CD4-positive, alpha-beta T cell (primary cell): ENCODE data around the gene PGAP3. TPM values are rescaled to one million over a fixed set of nuclear protein-coding genes. Genes with fewer than 3 reads are reported as not detected.

Experiments
- ATAC-seq: fragments of 200-7000 bp; cut with Tn5 transposase; one replicate; pipeline ENCODE4 v1.10.0; 2022; ENCODE audit warnings: mild to moderate bottlenecking; ENCODE audit not compliant: poor library complexity
- CTCF ChIA-PET: fragments of 350-600 bp; sonication (Branson Sonifier 250); formaldehyde crosslinking; loops from one replicate; lab custom pipeline; 2021; ENCODE audit warnings: antibody characterized with exemption, inconsistent platforms; lab: Charles Lee
- POLR2A ChIA-PET: fragments of 350-600 bp; sonication (Branson Sonifier 250); formaldehyde crosslinking; loops from one replicate; lab custom pipeline; 2021; ENCODE audit warnings: antibody characterized with exemption, inconsistent platforms; lab: Charles Lee
- DNase-seq, 14 experiments: peaks; one replicate each; pipeline ENCODE4 v3.0.0-alpha.2; 2013 to 2020; ENCODE audit warnings: mixed read lengths in 2 of 14
- H3K27ac ChIP-seq, 2 donors: one replicate each; pipeline versions ENCODE4 v1.5.1 to v1.7.0; 2013; ENCODE audit warnings: low read length in 2 of 2, low read depth in 1 of 2, mild to moderate bottlenecking in 1 of 2
- H3K27me3 ChIP-seq, 2 experiments: 1 replicate in 1 of 2; 2 replicates in 1 of 2; pipeline versions ENCODE4 v1.6.1 to v1.7.0; 2013; ENCODE audit warnings: low read length in 2 of 2, control low read depth in 1 of 2, mild to moderate bottlenecking in 1 of 2, moderate library complexity in 1 of 2; ENCODE audit not compliant: insufficient read depth in 2 of 2, control insufficient read depth in 1 of 2
- H3K36me3 ChIP-seq: one replicate; pipeline ENCODE4 v1.6.1; 2013; ENCODE audit warnings: low read length, control low read depth; ENCODE audit not compliant: insufficient read depth
- H3K4me1 ChIP-seq: one replicate; pipeline ENCODE4 v1.6.1; 2013; ENCODE audit warnings: low read length, control low read depth; ENCODE audit not compliant: insufficient read depth
- H3K4me3 ChIP-seq: one replicate; pipeline ENCODE4 v1.5.1; 2013; ENCODE audit warnings: mild to moderate bottlenecking, low read length, moderate library complexity
- H3K9me3 ChIP-seq, 2 experiments: 1 replicate in 1 of 2; 2 replicates in 1 of 2; pipeline versions ENCODE4 v1.6.1 to v1.7.0; 2013; ENCODE audit warnings: low read length in 2 of 2, mild to moderate bottlenecking in 2 of 2, control low read depth in 1 of 2, moderate library complexity in 1 of 2; ENCODE audit not compliant: control insufficient read depth in 1 of 2, insufficient read depth in 1 of 2
- H3K27ac Mint-ChIP-seq: one replicate; pipeline ENCODE4 v1.8.0; 2020; ENCODE audit warnings: mixed read lengths
- H3K27me3 Mint-ChIP-seq: one replicate; pipeline ENCODE4 v1.8.0; 2021; ENCODE audit warnings: mixed read lengths
- H3K36me3 Mint-ChIP-seq: one replicate; pipeline ENCODE4 v1.8.0; 2021; ENCODE audit warnings: low read depth, mixed read lengths
- H3K4me1 Mint-ChIP-seq: one replicate; pipeline ENCODE4 v1.8.0; 2021; ENCODE audit warnings: low read depth, mixed read lengths
- H3K4me3 Mint-ChIP-seq: one replicate; pipeline ENCODE4 v1.8.0; 2020; ENCODE audit warnings: mild to moderate bottlenecking, mixed read lengths
- H3K9me3 Mint-ChIP-seq: one replicate; pipeline ENCODE4 v1.8.0; 2020; ENCODE audit warnings: mixed read lengths
- CTCF ChIP-seq: fragments of 200-600 bp; IDR thresholded peaks from one replicate; pipeline ENCODE4 v1.8.0; 2022; ENCODE audit warnings: antibody characterized with exemption, mild to moderate bottlenecking
- intact Hi-C, 2 experiments: fragments of 100-400 bp; cut with DNase I in 1 of 2; cut with micrococcal nuclease in 1 of 2; formaldehyde crosslinking; loops; one replicate each; pipeline versions ENCODE4 v1.15.1 to v1.9.0; 2023 to 2025; cut with DNase I, micrococcal nuclease
- total RNA-seq, 174 experiments: library from RNA in 2 of 174; stranded (reverse) in 2 of 174; gene quantifications; one replicate each; pipeline ENCODE4 v1.2.3 and lab custom pipeline; 2021 to 2026

PGAP3 gene
- total RNA-seq, 2 experiments from 2014 or later = 26.1 to 30.7 TPM

- DNase-seq (no peak), ATAC-seq (no peak)
- Histone ChIP-seq H3K9me3 (no peaks in the 10 kb centered on the region), H3K27me3 (peaks cover 15 to 34% of the 10 kb centered on the region in 2 experiments), H3K4me1 (peaks cover 29% of the 10 kb centered on the region), H3K36me3 (peaks cover 7% of the 10 kb centered on the region), H3K27ac (no peak overlapping the region), H3K4me3 (no peak overlapping the region)
- no peaks in the 10 kb centered on the region for H3K9me3 Mint-ChIP-seq
- H3K36me3 Mint-ChIP-seq = peaks cover 19% of the 10 kb centered on the region
- H3K27me3 Mint-ChIP-seq = peaks cover 30% of the 10 kb centered on the region
- peaks cover 7% of the 10 kb centered on the region for H3K4me1 Mint-ChIP-seq
- no peak for TF ChIP-seq CTCF
- peak overlapping the region; percentile 65 for H3K4me3 Mint-ChIP-seq
- no peak overlapping the region for H3K27ac Mint-ChIP-seq
- POLR2A ChIA-PET = interaction anchor here (0.9 to 2.6 kb wide), 3 partner anchors 12 to 21 kb away, joined by 3 to 10 read pairs (median 3); partner anchors contain the start of gene PGAP3
- CTCF ChIA-PET = interaction anchor here (1.2 to 3.4 kb wide), 5 partner anchors 13 to 292 kb away, joined by 3 to 21 read pairs (median 4); no protein-coding TSS in a partner anchor
- intact Hi-C loops = loop anchor here in 1 of 2 experiments (2.0 to 5.0 kb wide), 2 partner anchors 44 to 86 kb away; no protein-coding TSS in a partner anchor
Measured at GRCh38 chr17:39666601-39667261, 21.1 kb downstream of the PGAP3 start.

GRCh38 chr17:39666231-39666600 is 21.6 kb downstream of the PGAP3 start:
- Mint-ChIP-seq H3K4me3 (no peak overlapping the region), H3K9me3 (no peaks in the 10 kb centered on the region), H3K4me1 (peaks cover 8% of the 10 kb centered on the region), H3K27ac (no peak overlapping the region), H3K36me3 (peaks cover 24% of the 10 kb centered on the region), H3K27me3 (peaks cover 29% of the 10 kb centered on the region)
- peaks cover 15 to 34% of the 10 kb centered on the region in 2 experiments for H3K27me3 ChIP-seq
- peaks cover 28% of the 10 kb centered on the region for H3K4me1 ChIP-seq
- no peak overlapping the region for H3K27ac ChIP-seq
- intact Hi-C loops = loop anchor here in 1 of 2 experiments (2.0 to 5.0 kb wide), 2 partner anchors 43 to 86 kb away; no protein-coding TSS in a partner anchor
- no peak for DNase-seq
- peaks cover 12% of the 10 kb centered on the region for H3K36me3 ChIP-seq
- no peaks in the 10 kb centered on the region for H3K9me3 ChIP-seq
- ATAC-seq = no peak
- no peak overlapping the region for H3K4me3 ChIP-seq
- ChIA-PET CTCF (interaction anchor here (1.2 to 3.4 kb wide), 5 partner anchors 12 to 292 kb away, joined by 3 to 21 read pairs (median 4); no protein-coding TSS in a partner anchor), POLR2A (interaction anchor here (0.9 kb wide), 1 partner anchor 22 kb away, joined by 3 read pairs; the partner anchor contains the start of gene PGAP3)
- no peak for TF ChIP-seq CTCF

GRCh38 chr17:39665642-39666224 is 22.1 kb downstream of the PGAP3 start:
- no peak overlapping the region for H3K27ac ChIP-seq
- intact Hi-C loops = loop anchor here in 1 of 2 experiments (2.0 to 5.0 kb wide), 2 partner anchors 43 to 87 kb away; no protein-coding TSS in a partner anchor
- H3K4me1 ChIP-seq = peaks cover 28% of the 10 kb centered on the region
- Mint-ChIP-seq H3K27ac (no peak overlapping the region), H3K36me3 (peaks cover 28% of the 10 kb centered on the region), H3K9me3 (no peaks in the 10 kb centered on the region), H3K4me1 (peaks cover 11% of the 10 kb centered on the region), H3K4me3 (peak overlapping the region; percentile 45), H3K27me3 (peaks cover 29% of the 10 kb centered on the region)
- no peaks in the 10 kb centered on the region for H3K9me3 ChIP-seq
- ChIA-PET CTCF (interaction anchor here (0.7 to 3.4 kb wide), 5 partner anchors 11 to 293 kb away, joined by 3 to 21 read pairs (median 3); partner anchors contain the start of gene PGAP3), POLR2A (interaction anchor here (1.3 kb wide), 1 partner anchor 44 kb away, joined by 3 read pairs; no protein-coding TSS in a partner anchor)
- ATAC-seq = peak; percentile 38
- peaks cover 17% of the 10 kb centered on the region for H3K36me3 ChIP-seq
- H3K4me3 ChIP-seq = no peak overlapping the region
- H3K27me3 ChIP-seq = peaks cover 13 to 34% of the 10 kb centered on the region in 2 experiments
- no peak for TF ChIP-seq CTCF
- DNase-seq = peak in 2 of 14 experiments; percentile 43 to 49
